Kidney capillary endothelial cell (primary cell): ENCODE measurements around the gene AGR3.

Source experiments
- DNase-seq: peaks from one replicate; pipeline ENCODE4 v3.0.0-alpha.2; 2018; ENCODE audit warnings: low spot score

Gene AGR3

GRCh38 chr7:16881844-16882243 lies at the start of gene AGR3:
Gene AGR3 (minus strand): TSS chr7:16881983. CDS start chr7:16878618, 3,365 bp downstream.
- no peak for DNase-seq

- no peak for DNase-seq
Observed at GRCh38 chr7:16930946-16931345, 49.2 kb upstream of the AGR3 start.

DNA sequence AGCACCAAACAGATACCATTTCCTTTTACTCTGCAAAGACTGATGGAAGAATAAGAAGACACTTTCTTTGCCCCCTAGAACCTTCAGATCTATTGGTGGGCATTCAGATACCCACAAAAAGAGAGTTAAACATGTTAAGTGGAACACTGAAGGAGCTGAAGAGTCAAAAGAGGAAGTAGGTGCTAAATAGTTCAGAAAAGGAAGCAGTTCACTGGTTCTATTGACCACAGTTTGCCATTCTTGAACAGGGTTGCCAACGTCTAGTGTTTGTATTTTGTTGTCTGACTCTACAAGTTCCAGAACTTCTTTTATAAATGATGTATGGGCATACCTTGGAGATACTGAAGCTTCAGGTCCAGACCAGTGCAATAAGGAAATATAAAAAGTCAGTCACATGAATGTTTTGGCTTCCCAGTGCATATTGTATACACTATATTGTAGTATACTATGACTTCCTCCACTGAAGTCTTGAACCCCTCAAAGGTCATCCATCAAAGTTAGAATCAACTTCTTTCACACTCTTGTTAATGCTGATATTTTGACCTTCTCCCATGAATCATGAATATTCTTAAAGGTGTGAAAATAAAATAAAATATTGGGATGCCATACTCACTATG lies 47.5 kb upstream of the AGR3 start:
- DNase-seq: no peak

GRCh38 chr7:16926861-16927260 lies 45.1 kb upstream of the AGR3 start:
- DNase-seq: no peak

- DNase-seq: peak; percentile 26
Observed at GRCh38 chr7:16926283-16926682, 44.5 kb upstream of the AGR3 start.

DNA sequence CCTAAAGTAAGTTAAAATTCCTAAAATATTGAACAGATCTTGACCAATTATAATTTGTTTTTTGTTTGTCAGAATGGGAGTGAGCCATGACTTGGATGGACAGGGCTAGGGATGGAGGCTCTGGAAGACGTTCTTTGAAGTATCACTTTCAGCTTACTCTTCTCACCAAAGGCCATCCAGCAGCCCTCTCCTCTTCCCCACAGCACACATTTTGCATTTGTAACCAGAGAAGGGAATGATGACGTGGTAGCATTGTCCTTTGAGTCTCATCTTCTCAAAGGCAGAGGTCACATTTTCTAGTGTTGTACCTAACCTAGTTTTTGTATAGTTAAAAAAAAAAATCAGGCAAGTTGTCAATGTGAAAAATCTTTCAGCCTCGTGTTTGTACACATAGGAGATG lies 43.8 kb upstream of the AGR3 start:
- no peak for DNase-seq

- no peak for DNase-seq
Observed at GRCh38 chr7:16923019-16923418, 41.2 kb upstream of the AGR3 start.

- DNase-seq: no peak
Observed at GRCh38 chr7:16921644-16922257, 40.0 kb upstream of the AGR3 start.

DNA sequence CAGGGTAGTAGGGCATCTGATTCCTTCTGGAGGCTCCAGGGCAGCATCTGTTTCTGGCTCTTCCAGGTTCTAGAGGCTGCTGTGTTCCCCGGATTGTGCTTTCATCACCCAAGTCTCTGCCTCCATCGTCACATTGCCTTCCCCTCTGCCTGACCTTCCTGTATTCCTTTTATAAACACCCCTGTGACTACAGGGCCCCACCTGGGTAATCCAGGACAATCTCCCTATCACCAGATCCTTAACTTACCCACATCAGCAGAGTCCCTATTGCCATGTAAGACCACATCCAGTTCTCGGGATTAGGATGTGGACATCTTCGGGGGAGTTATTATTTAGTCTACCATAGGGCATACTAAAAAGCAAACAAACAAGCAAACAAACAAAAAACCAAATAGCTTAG lies 39.4 kb upstream of the AGR3 start:
- DNase-seq: no peak

GRCh38 chr7:16919440-16919839 lies 37.7 kb upstream of the AGR3 start:
- no peak for DNase-seq

DNA sequence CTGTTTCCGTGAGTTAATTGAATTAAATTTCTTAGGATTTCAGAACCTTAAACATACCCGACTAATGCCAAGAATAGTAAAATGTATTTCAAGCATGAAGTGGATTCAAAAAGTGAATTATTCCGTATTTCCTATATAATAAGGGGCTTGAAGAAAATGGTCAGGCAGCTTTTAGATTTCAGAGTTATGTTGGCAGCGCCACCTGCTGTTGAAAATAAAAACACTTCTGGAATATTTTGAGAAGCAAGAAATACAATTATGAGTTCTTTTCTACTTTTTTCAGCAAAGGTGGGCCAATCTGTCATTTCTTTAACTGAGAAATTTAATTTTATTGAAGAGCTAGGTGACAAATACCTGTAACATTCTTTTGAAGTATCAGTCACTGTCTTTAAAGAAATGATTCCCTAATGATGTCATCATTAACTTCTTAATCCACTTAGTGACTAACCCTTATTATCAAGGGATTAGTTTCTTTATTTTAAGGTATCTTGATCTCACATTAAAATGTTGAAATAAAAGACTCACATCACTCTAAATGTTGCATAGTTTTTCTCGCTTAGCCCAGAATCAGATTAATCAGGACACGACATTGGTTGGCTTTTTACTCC lies 36.6 kb upstream of the AGR3 start:
- peak; percentile 65 for DNase-seq

- no peak for DNase-seq
Observed at GRCh38 chr7:16916738-16917137, 35.0 kb upstream of the AGR3 start.

GRCh38 chr7:16916105-16916639 lies 34.4 kb upstream of the AGR3 start:
- no peak for DNase-seq

DNA sequence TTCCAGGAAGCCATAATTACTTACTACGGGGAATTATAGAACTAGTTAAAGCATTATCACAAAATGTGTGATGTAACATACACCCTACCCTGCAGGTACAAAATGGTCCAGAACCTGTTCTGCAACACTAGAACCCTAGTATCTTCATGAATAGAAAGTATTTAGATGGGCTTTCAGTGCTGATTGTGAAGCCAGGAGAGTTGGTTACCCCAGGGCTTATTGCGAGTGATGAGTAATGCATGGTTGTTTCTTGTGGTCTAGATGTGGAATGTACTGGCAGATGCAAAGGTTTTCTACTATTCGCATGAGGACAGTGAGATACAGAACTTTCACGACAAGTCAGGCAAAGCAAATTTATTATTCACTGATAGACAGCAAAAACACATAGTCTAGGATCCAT lies 33.6 kb upstream of the AGR3 start:
- no peak for DNase-seq

DNA sequence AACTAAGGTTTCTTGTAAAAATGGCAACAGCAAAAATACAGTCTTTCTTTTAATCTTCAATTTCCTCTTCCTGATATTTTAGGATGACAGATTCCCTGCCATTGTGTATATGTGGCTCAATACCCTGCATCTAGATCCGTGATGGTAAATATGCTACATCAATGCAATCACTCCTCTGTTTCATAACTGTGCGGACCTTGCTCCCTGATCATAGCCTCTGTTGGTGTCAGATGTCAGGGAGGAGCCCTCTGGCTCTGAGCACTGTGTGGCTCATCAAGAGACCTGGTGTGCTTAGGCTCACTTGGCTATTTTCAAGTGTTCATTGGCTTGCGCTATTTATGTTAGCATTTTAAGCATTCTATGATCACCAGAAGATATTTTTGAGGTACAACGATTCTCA lies 33.0 kb upstream of the AGR3 start:
- no peak for DNase-seq

DNA sequence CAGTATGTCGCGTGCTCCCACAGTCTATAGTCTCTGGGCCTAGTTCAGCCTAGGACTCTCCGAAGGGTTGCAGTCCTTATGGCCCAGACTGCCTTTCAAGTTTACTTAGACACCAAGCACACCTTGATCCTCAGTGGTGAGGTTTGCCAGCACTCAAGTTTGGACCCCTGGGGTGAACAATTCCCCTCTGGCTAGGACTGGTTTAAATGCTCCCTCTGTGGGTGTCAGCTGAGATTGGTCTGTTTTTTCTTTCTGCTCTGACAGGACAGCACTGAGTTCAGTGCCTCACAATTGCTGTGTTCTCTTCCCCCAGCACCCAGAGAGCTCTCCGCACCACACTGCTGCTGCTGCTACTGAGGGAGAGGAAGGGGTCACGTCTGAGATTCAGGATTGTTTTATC lies 31.9 kb upstream of the AGR3 start:
- DNase-seq: no peak

- DNase-seq: no peak
Observed at GRCh38 chr7:16912540-16912939, 30.8 kb upstream of the AGR3 start.

DNA sequence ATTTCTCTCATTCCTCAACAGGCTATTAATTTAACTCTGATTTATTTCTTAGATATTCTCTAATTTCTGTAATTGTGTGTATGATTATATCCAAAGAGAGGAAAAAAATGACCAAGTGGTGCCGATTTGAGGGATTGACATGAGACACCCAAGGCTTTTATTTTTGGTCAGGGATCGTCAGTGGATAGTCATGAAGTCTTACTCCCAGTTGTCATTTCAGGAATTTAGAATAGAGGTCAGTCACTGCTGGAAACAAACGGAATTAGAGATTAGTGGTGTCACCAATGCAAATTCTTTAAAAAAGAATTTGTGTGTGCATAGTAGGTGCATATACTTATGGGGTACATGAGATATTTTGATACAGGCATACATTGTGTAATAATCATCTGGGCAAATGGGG lies 26.8 kb upstream of the AGR3 start:
- DNase-seq: no peak

GRCh38 chr7:16905300-16906044 lies 23.7 kb upstream of the AGR3 start:
- no peak for DNase-seq

- DNase-seq: no peak
Observed at GRCh38 chr7:16904076-16904475, 22.3 kb upstream of the AGR3 start.

GRCh38 chr7:16900209-16900768 lies 18.5 kb upstream of the AGR3 start:
- DNase-seq: no peak

GRCh38 chr7:16891874-16892643 lies 10.3 kb upstream of the AGR3 start:
- no peak for DNase-seq
